Pancreas (tissue), 10 donors: ENCODE data around the gene SLC38A1. TPM values are rescaled to one million over a fixed set of nuclear protein-coding genes. Genes with fewer than 3 reads are reported as not detected.
"Not testable (repeated sequence)": the region's sequence is repeated elsewhere in the genome, so short reads cannot be mapped to it uniquely, and the experiment has no call there.

ENCODE experiments used
- ATAC-seq, 4 donors: fragments of 200-7000 bp; cut with Tn5 transposase; one replicate each; pipeline versions ENCODE4 v1.8.0 to v1.9.1; 2020; ENCODE audit warnings: mild to moderate bottlenecking in 4 of 4, moderate library complexity in 4 of 4
- DNase-seq, 6 donors: peaks; one replicate each; pipeline ENCODE4 v3.0.0-alpha.2; 2020
- FAIRE-seq: peaks from 2 replicates; lab custom pipeline; 2012; peaks lifted over from hg19 to GRCh38; lab: Jason Lieb, UNC
- H3K27ac ChIP-seq, 4 donors: fragments of 200-600 bp; sonication (generic); 1 replicate in 3 of 4; 2 replicates in 1 of 4; pipeline versions ENCODE4 v1.5.0 to v1.8.0; 2020
- H3K27me3 ChIP-seq, 4 donors: fragments of 200-600 bp; one replicate each; pipeline ENCODE4 v1.8.0; 2021
- H3K36me3 ChIP-seq, 3 donors: fragments of 200-600 bp; sonication (generic) in 1 of 3; one replicate each; pipeline versions ENCODE4 v1.5.0 to v1.8.0; 2020 to 2021
- H3K4me1 ChIP-seq, 3 donors: fragments of 200-600 bp; one replicate each; pipeline ENCODE4 v1.8.0; 2021
- H3K4me3 ChIP-seq, 4 donors: fragments of 200-600 bp; sonication (generic) in 2 of 4; one replicate each; pipeline versions ENCODE4 v1.5.0 to v1.8.0; 2020 to 2021
- H3K9me3 ChIP-seq, 4 donors: fragments of 200-600 bp; one replicate each; pipeline ENCODE4 v1.8.0; 2021
- CTCF ChIP-seq, 4 donors: fragments of 200-600 bp; sonication (generic) in 3 of 4; IDR thresholded peaks; one replicate each; pipeline versions ENCODE4 v1.5.0 to v1.8.0; 2021; ENCODE audit warnings: antibody characterized with exemption in 4 of 4
- WGBS, 2 donors: extraction: QIAGEN DNeasy Blood & Tissue Kit; methylation state at CpG; one replicate each; pipeline ENCODE4 v1.1.7; 2013; 5-methylcytosine and 5-hydroxymethylcytosine counted together
- intact Hi-C, 3 donors: fragments of 100-400 bp; cut with DNase I; formaldehyde crosslinking; loops; one replicate each; pipeline versions ENCODE4 v1.11.1 to v1.14.2; 2022
- polyA plus RNA-seq, 2 donors: library from polyadenylated mRNA; stranded (reverse); fragments of 200-250 nt; gene quantifications; one replicate each; pipeline ENCODE4 v1.2.3, GENCODE V29; 2013
- total RNA-seq, 6 donors: library from RNA; stranded (reverse); fragmentation: NEBNext Ultra II Directional in 4 of 6; extraction: Animal tissue kit (Norgen Biotek cat#: 25700) in 4 of 6; gene quantifications; one replicate each; pipeline versions ENCODE4 v1.2.1 to v1.2.4, GENCODE V29; 2021 to 2023
- donor health status: healthy with polysubstance abuse.
- donor health status: DM: no; HTN: no; CAD: no; lungs with moderate emphysema.
- donor health status: DM: no; HTN: no; CAD: no.
- donor health status: control.
- donor health status: control.
- donor health status: Bipolar disorder and iron deficiency.
- donor health status: DM: yes; HTN: yes; CAD: no.
- donor health status: DM: no; HTN: no; CAD: no.
- donor health status: DM: no; HTN: no; CAD: no.
- donor health status: DM: yes; HTN: yes; CAD: no.

Gene SLC38A1
- total and polyA plus RNA-seq, 8 donors, result 5.7 to 78.8 (median 24.3) TPM

DNA sequence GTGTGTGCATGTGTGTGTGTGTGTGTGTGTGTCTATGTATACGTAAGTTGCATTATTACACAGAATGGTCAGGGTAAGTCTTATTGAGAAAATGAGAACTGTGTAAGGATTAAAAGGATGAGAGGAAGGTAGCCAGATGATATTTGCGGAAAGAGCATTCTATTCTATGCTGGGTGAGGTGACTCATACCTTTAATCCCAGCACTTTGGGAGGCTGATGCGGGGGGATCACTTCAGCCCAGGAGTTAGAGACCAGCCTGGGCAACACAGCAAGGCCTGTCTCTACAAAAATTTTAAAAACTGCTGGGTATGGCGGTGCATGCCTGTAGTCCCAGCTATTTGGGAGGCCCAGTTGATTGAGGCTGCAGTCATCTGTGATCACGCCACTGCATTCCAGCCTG, 103.7 kb downstream of the SLC38A1 start:
- intact Hi-C loops, result loop anchor here in 1 of 3 donors (10.0 kb wide), 1 partner anchor 160 kb away; no protein-coding TSS in a partner anchor
- WGBS, 2 donors, result 92 to 96% methylated on average over 5 of the region's 5 CpGs
- ATAC-seq, result no peak

GRCh38 chr12:46164186-46164761, 104.6 kb downstream of the SLC38A1 start:
- 58 to 86% methylated on average over 3 of the region's 3 CpGs for WGBS, 2 donors
- Histone ChIP-seq H3K4me3 (no peak overlapping the region), H3K27ac (no peak overlapping the region), H3K4me1 (no peaks in the 10 kb centered on the region), H3K27me3 (no peaks in the 10 kb centered on the region), H3K9me3 (no peaks in the 10 kb centered on the region), H3K36me3 (no peaks in the 10 kb centered on the region)
- DNase-seq, result no peak
- no peak for FAIRE-seq
- ATAC-seq, result no peak
- no peak for TF ChIP-seq CTCF (IDR thresholded peaks at IDR 0.05)
- intact Hi-C loops, result loop anchor here in 1 of 3 donors (10.0 kb wide), 1 partner anchor 161 kb away; no protein-coding TSS in a partner anchor

More for the DNA sequence above, 103.7 kb downstream of the SLC38A1 start:
- DNase-seq, result no peak
- Histone ChIP-seq H3K4me1 (no peaks in the 10 kb centered on the region), H3K27me3 (no peaks in the 10 kb centered on the region), H3K9me3 (no peaks in the 10 kb centered on the region), H3K27ac (no peak overlapping the region), H3K36me3 (no peaks in the 10 kb centered on the region), H3K4me3 (no peak overlapping the region)
- no peak for FAIRE-seq
- TF ChIP-seq CTCF (IDR thresholded peaks at IDR 0.05), result no peak

GRCh38 chr12:46162549-46163076, 106.2 kb downstream of the SLC38A1 start:
- not testable (repeated sequence) for DNase-seq, H3K27ac ChIP-seq, H3K36me3 ChIP-seq, FAIRE-seq, H3K4me3 ChIP-seq, ATAC-seq, H3K9me3 ChIP-seq, H3K27me3 ChIP-seq, H3K4me1 ChIP-seq
- 75 to 93% methylated on average over 3 to 4 of the region's 4 CpGs for WGBS, 2 donors
- intact Hi-C loops, result loop anchor here in 1 of 3 donors (10.0 kb wide), 1 partner anchor 162 kb away; no protein-coding TSS in a partner anchor

DNA sequence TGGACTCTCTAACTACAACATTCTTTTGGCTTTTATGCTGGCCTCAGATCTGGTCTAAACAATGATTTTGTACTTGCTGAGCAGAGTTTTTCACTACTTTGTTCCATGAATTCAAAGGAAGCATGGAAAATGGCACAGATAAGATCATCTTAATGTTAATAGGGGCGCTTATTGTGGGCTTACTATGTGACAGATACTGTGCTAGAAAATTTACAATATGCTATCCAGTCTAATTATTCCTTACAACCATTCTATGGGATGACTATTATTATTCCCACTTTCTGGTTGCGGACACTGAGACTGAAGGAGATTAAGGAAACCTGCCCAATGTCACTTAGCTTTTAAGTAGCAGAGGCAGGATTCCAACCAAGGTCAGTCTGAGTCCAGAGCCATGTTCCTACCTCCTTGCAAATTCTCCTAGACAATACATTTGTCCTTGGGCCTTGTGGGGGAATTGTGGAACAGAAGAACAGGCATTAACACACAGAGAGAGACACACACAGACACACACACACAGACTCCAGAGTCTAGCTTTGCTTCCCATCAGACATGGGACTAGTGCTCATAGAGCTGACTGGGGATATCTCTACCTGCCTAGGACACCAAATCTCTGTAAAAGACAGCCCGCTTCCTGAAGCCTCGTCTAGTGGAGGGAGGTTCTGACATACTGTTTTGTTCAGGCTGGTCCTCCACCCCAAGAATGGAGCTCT, 107.7 kb downstream of the SLC38A1 start:
- Histone ChIP-seq H3K36me3 (no peaks in the 10 kb centered on the region), H3K4me3 (no peak overlapping the region), H3K27me3 (no peaks in the 10 kb centered on the region), H3K27ac (no peak overlapping the region), H3K4me1 (no peaks in the 10 kb centered on the region), H3K9me3 (no peaks in the 10 kb centered on the region)
- intact Hi-C loops, result loop anchor here in 1 of 3 donors (10.0 kb wide), 1 partner anchor 164 kb away; no protein-coding TSS in a partner anchor
- WGBS, 2 donors, result 87 to 91% methylated on average over 4 of the region's 4 CpGs
- FAIRE-seq (no peak), ATAC-seq (no peak), DNase-seq (no peak)
- TF ChIP-seq CTCF (IDR thresholded peaks at IDR 0.05), result no peak

GRCh38 chr12:46160101-46160980, 108.5 kb downstream of the SLC38A1 start:
- no peaks in the 10 kb centered on the region for H3K36me3 ChIP-seq
- ATAC-seq (peak in 3 of 4 donors; percentile 34 to 56 (median 46)), FAIRE-seq (no peak), DNase-seq (no peak)
- WGBS, 2 donors, result 64 to 65% methylated on average over 10 of the region's 10 CpGs
- no peaks in the 10 kb centered on the region for H3K9me3 ChIP-seq
- intact Hi-C loops, result loop anchor here in 1 of 3 donors (10.0 kb wide), 1 partner anchor 164 kb away; no protein-coding TSS in a partner anchor
- no peak overlapping the region for H3K4me3 ChIP-seq
- H3K4me1 ChIP-seq, result no peaks in the 10 kb centered on the region
- no peaks in the 10 kb centered on the region for H3K27me3 ChIP-seq
- TF ChIP-seq CTCF (IDR thresholded peaks at IDR 0.05), result no peak
- H3K27ac ChIP-seq, result no peak overlapping the region
